Activated CD4-positive, CD25-positive, alpha-beta regulatory T cell treated with anti-CD3 and anti-CD28 coated beads, Interleukin-2, amount 50 U/mL, for 24 hours (primary cell): ENCODE data around the gene BTN3A1.
"Not testable (repeated sequence)": the region's sequence is repeated elsewhere in the genome, so short reads cannot be mapped to it uniquely, and the experiment has no call there.

ENCODE experiments used
- ATAC-seq, 2 donors: fragments of 150-1000 bp; cut with Tn5 transposase; one replicate each; pipeline ENCODE4 v1.10.0; 2021; ENCODE audit warnings: mild to moderate bottlenecking in 1 of 2, moderate library complexity in 1 of 2

The BTN3A1 gene

GRCh38 chr6:26445934-26446667, 44.0 kb downstream of the BTN3A1 start:
- peak; percentile 90 to 91 for ATAC-seq

DNA sequence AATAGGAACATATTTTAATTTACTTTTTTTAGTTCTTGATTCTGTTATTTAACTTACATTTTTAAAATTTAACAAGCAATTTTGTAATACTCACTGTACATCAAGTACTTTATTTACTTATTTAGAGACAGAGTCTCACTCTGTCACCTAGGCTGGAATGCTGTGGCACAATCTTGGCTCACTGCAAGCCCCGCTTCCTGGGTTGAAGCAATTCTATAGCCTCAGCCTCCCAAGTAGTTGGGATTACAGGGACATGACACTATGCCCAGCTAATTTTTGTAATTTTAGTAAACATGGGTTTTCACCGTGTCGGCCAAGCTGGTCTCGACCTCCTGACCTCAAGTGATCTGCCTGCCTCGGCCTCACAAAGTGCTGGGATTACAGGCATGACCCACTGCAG, 45.2 kb downstream of the BTN3A1 start:
- no peak for ATAC-seq

GRCh38 chr6:26450240-26450639, 48.2 kb downstream of the BTN3A1 start:
- no peak for ATAC-seq

DNA sequence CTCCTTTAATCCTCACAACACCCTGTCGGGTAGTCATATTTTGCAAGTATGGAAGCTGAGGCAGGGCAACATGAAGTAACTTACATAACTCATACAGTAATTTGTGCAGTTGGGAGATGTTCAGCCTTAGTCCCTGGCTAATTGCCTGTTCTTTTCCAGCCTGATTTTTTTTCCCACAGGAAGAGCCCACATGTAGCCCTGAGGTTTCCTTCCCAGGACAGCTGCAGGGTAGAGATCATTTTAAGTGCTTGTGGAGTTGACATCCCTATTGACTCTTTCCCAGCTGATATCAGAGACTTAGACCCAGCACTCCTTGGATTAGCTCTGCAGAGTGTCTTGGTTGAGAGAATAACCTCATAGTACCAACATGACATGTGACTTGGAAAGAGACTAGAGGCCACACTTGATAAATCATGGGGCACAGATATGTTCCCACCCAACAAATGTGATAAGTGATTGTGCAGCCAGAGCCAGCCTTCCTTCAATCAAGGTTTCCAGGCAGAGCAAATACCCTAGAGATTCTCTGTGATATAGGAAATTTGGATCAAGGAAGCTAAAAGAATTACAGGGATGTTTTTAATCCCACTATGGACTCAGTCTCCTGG, 50.7 kb downstream of the BTN3A1 start:
- ATAC-seq, result no peak

GRCh38 chr6:26454631-26455030, 52.6 kb downstream of the BTN3A1 start:
- ATAC-seq, result no peak

DNA sequence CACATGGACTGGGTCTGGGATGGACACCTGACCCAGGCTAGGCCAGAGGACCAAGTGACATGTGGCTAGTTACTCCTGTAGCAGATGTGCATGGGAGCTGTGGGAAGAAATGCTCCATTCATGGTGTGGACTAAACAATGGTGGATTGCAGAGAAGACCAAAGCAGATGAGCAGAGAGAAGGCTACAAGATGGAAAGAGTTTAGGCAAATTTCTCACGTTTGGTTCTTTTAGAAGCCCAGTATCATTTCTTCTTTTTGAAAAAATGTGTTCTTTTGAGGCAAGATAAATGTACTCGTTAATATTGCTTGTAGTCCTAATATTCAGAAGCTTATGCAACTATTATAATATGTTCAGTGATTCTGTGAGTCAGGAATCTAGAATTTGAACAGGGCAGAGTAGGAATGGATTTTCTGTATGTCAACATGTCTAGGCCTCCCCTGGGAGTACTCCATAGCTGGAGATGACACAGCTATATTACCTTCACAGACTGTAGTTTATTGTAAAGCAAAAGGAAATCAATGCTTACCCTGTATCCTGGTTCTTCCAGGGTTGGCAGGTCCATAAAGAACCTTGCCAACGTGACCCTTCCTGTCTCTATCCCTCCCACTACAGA, 53.4 kb downstream of the BTN3A1 start:
- no peak for ATAC-seq

DNA sequence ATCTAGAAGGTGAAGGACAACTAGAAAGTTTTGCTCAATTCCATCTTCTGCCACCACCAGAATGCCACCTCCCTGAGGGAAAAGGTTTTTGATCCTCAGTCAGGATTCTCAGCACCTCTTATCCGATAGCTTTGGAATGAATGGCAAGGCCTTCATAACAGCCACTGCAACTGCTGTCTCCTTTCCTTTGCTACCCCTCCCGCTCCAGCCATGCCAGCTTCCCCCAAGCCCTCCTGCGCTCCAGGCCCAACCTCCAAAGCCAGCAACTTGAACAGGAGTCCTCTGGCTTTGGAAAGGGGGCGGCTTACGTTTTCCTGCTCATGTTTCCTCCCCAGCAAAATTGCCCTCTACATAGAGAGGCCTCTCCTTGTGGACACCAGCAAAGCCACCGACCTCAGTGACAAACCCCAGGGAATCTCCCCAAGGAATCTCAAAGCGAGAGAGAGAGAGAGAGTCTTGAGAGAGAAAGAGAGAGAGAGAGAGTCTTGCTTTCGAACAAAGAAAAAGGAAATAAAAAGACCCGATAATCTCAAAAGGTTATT, 55.3 kb downstream of the BTN3A1 start:
- ATAC-seq, result peak; percentile 10 to 20

GRCh38 chr6:26457806-26458688, 56.0 kb downstream of the BTN3A1 start, which contains the start of gene BTN2A1:
Gene BTN2A1 (plus strand): TSS chr6:26457955. CDS start chr6:26458637, 682 bp downstream.
- ATAC-seq, result peak; percentile 98 to 99

- ATAC-seq, result no peak
These were observed 57.1 kb downstream of the BTN3A1 start for GRCh38 chr6:26459023-26459810.

- not testable (repeated sequence) for ATAC-seq
These were observed 59.3 kb downstream of the BTN3A1 start for GRCh38 chr6:26461353-26461752.

- ATAC-seq, result no peak
These were observed 61.9 kb downstream of the BTN3A1 start for GRCh38 chr6:26464014-26464413.

DNA sequence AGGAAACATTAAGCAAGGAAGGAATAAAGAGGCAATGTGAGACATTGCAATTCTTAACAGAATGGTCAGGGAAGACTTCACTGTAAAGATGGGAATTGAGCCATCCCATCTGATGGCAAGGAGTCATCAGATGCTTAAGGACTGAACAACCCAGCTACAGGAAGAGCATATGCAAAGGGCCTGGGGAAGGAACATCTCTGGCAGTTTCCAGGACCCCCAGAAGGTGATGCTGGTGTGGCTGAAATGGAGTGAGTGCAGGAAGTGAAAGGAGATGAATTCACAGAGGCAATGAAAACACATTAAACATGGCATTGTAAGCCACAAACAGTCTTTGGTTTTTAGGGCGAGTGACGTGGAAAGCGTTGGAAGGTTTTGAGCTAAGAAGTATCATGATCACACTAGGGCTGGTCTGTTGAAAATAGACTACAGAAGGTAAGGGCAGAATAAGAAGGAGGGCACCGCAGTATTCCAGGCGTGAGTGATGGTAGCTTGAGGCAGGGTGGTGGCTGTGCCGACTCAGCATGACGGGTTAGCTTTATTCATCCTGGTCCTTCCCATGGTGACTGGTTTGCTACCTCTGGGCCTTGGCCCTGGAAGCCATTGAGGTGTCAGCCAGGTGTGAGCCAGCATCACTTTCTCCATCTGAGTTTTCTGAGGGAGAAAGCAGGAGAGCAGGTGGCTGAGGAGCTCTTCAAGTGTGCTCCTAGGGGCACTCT, 62.5 kb downstream of the BTN3A1 start:
- ATAC-seq, result no peak
